ENCODE results near the gene PSG6.
A peak's percentile ranks its signal among the peaks of the same experiment; 100 is the strongest.
"Not testable (repeated sequence)": the region's sequence is repeated elsewhere in the genome, so short reads cannot be mapped to it uniquely, and the experiment has no call there.

PSG6 gene

GRCh38 chr19:42853231-42853630, 64.5 kb downstream of the PSG6 start:
- not testable (repeated sequence) for DNase-seq (ENCODE audit: low read depth, low spot score)

- DNase-seq (ENCODE audit: low read depth, low spot score): peak; percentile 46
Observed at GRCh38 chr19:42852821-42853220, 64.9 kb downstream of the PSG6 start.
